ENCODE results near the gene F11R.

The F11R gene

GRCh38 chr1:160954158-160955104 is 66.5 kb downstream of the F11R start, which contains the start of gene ITLN2:
Gene ITLN2, minus strand, starts transcription at chr1:160954809. Its CDS starts 68 bp downstream, at chr1:160954741.
- Histone ChIP-seq H3K4me3 (replicated peaks; ENCODE audit: insufficient read depth, low read length) (no peak within 1 kb of the TSS), H3K27ac (replicated peaks) (no peak within 1 kb of the TSS), H3K27me3 (ENCODE audit: insufficient read depth, poor library complexity, severe bottlenecking) (no peaks in the 10 kb centered on the region)
- 0 out of 2 replicates have a peak, but pooled peaks have one; percentile 19 for TF ChIP-seq SPI1 (IDR thresholded peaks at IDR 0.05; ENCODE audit: borderline replicate concordance, low read depth)
- TF ChIP-seq CTCF (IDR thresholded peaks at IDR 0.05; ENCODE audit: insufficient read depth, low read length) = peak; percentile 95
- no peak for TF ChIP-seq GABPA (IDR thresholded peaks at IDR 0.05; ENCODE audit: low read depth)
- peak; percentile 44 to 63 for DNase-seq (ENCODE audit: low read depth in 1 of 2, low spot score in 1 of 2)

GRCh38 chr1:160953030-160953429 is 67.9 kb downstream of the F11R start:
- no peak for DNase-seq (ENCODE audit: low read depth in 1 of 2, low spot score in 1 of 2)
- Histone ChIP-seq H3K27ac (replicated peaks) (no peak overlapping the region), H3K27me3 (ENCODE audit: insufficient read depth, poor library complexity, severe bottlenecking) (no peaks in the 10 kb centered on the region), H3K4me3 (replicated peaks; ENCODE audit: insufficient read depth, low read length) (no peak overlapping the region)
- no peak for TF ChIP-seq CTCF (IDR thresholded peaks at IDR 0.05; ENCODE audit: insufficient read depth, low read length)
- TF ChIP-seq GABPA (IDR thresholded peaks at IDR 0.05; ENCODE audit: low read depth) = no peak
- no peak for TF ChIP-seq POLR2AphosphoS5 (IDR thresholded peaks at IDR 0.05; ENCODE audit: low read depth)
- no peak for TF ChIP-seq SPI1 (IDR thresholded peaks at IDR 0.05; ENCODE audit: borderline replicate concordance, low read depth)
- no peak for TF ChIP-seq REST (IDR thresholded peaks at IDR 0.05; ENCODE audit: insufficient replicate concordance, low read depth)

GRCh38 chr1:160952129-160952510 is 68.8 kb downstream of the F11R start:
- no peaks in the 10 kb centered on the region for H3K27me3 ChIP-seq (ENCODE audit: insufficient read depth, poor library complexity, severe bottlenecking)
- TF ChIP-seq SPI1 (IDR thresholded peaks at IDR 0.05; ENCODE audit: borderline replicate concordance, low read depth) = no peak
- TF ChIP-seq REST (IDR thresholded peaks at IDR 0.05; ENCODE audit: insufficient replicate concordance, low read depth) = no peak
- no peak for TF ChIP-seq CTCF (IDR thresholded peaks at IDR 0.05; ENCODE audit: insufficient read depth, low read length)
- no peak for TF ChIP-seq GABPA (IDR thresholded peaks at IDR 0.05; ENCODE audit: low read depth)
- no peak for TF ChIP-seq POLR2AphosphoS5 (IDR thresholded peaks at IDR 0.05; ENCODE audit: low read depth)
- H3K27ac ChIP-seq (replicated peaks) = no peak overlapping the region
- H3K4me3 ChIP-seq (replicated peaks; ENCODE audit: insufficient read depth, low read length) = no peak overlapping the region
- DNase-seq (ENCODE audit: low read depth in 1 of 2, low spot score in 1 of 2) = no peak
